ENCODE results near the gene LINGO3.

GRCh38 chr19:2280633-2281264 is 27.2 kb downstream of the LINGO3 start:
- TF ChIP-seq CTCF (IDR thresholded peaks at IDR 0.05), result no peak
- no peak for TF ChIP-seq EP300 (IDR thresholded peaks at IDR 0.05)
- TF ChIP-seq POLR2A (IDR thresholded peaks at IDR 0.05), result no peak
- TF ChIP-seq POLR2AphosphoS5 (IDR thresholded peaks at IDR 0.05), result no peak
